Body of pancreas (tissue), 4 donors: ENCODE results near the gene AGAP1.

Experiments used
- CTCF ChIP-seq, 7 experiments: fragments of 450-650 bp in 4 of 7; fragments of 200-600 bp in 3 of 7; sonication (generic) in 3 of 7; IDR thresholded peaks; one replicate each; pipeline ENCODE4 v1.5.1; 2016 to 2019; ENCODE audit warnings: antibody characterized with exemption in 7 of 7
- POLR2A ChIP-seq, 3 donors: fragments of 450-650 bp; IDR thresholded peaks; one replicate each; pipeline ENCODE4 v1.6.1; 2016; ENCODE audit warnings: antibody characterized with exemption in 3 of 3, mild to moderate bottlenecking in 2 of 3

DNA sequence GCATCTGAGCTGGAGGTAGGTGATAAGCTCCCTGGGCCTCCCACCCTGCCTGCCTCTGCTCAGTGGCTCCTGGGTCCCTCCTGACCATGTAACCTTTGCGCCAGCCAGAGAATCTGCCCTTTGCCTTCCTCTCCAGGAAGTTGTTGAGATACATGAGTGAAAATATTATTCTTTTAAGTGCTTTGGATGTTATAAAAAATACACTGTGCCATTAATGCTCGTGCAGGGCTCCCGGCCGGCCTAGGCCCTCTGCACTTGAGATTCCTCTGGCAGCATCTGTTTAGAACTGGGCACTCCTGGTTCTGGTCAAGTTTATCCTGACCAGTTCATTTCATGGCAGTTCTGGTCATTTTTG lies 18.8 kb downstream of the AGAP1 start:
- TF ChIP-seq CTCF (IDR thresholded peaks at IDR 0.05) (no peak), POLR2A (IDR thresholded peaks at IDR 0.05) (no peak)
